GM21786 (cell line): ENCODE results near the gene ZFP64.
A peak's percentile ranks its signal among the peaks of the same experiment; 100 is the strongest.
"Not testable (repeated sequence)": the region's sequence is repeated elsewhere in the genome, so short reads cannot be mapped to it uniquely, and the experiment has no call there.

ENCODE experiments used
- ATAC-seq: cut with Tn5 transposase; IDR thresholded peaks from one replicate; pipeline ENCODE4 v1.9.1; 2021; ENCODE audit not compliant: unreplicated experiment

The ZFP64 gene

GRCh38 chr20:52191132-52191915, at the start of gene ZFP64:
Gene ZFP64, minus strand, starts transcription at chr20:52191779. Its CDS starts 143 bp downstream, at chr20:52191636.
- ATAC-seq, result peak; percentile 65

DNA sequence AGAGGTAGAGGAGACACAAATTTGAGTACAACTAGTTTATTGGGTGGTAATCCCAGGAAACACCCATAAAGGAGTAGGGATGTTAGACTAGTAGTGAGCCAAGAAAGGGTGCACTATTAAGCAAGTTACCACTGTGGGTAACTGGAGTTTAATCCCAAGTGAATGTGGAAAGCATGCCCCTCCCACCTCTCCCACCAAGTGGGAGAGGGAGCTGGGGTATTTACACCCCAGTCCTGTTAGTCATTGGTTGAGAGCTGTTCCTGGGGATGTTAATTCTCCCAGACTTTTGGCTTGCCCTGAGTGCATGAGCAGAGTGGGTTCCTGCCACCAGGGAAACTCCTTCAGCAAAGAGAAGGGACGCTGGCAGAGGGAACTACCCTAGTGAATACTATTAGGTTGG, 49.2 kb upstream of the ZFP64 start:
- no peak for ATAC-seq

DNA sequence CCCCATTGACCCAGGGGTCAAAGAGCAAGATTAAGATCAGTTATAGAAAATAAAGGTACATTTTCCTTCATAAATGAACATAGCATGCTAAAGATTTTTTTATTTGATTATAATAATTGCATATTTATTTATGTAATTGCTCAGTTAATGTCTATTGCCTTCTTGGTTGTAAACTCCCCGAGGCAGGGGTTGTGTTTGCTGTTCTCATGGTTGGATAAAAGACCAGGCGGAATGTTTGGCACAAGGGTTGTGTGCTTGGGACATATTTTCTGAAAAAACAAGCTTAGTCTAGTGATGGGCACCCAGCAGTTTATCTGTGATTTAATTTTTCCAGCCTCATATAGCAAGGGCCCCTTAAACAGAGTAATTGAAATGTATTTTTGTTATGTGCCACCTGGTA, 47.5 kb upstream of the ZFP64 start:
- no peak for ATAC-seq

GRCh38 chr20:52236292-52236691, 44.7 kb upstream of the ZFP64 start:
- no peak for ATAC-seq

DNA sequence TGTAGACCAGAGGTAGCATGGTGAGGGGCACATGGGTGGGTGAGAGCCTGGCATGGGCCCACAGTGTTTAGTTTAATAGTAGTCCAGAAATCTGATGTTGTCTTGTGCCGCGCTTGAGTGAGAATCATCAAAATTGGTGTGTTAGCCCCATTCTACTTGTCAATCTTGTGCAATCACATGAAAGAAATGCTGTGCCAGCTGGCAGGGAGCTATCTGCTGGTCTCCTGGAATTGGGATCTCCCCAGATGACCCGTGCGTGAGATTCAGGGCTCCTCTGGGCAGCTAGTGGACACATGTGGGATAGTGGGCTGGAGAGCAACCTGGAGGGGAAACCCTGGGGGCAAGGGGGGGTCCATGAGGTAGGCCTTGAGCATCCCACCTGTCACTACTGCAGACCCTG, 43.5 kb upstream of the ZFP64 start:
- no peak for ATAC-seq

- ATAC-seq, result no peak
These were observed 42.9 kb upstream of the ZFP64 start for GRCh38 chr20:52234302-52235045.

- ATAC-seq, result peak; percentile 45
These were observed 39.7 kb upstream of the ZFP64 start for GRCh38 chr20:52231230-52231746.

GRCh38 chr20:52230409-52230808, 38.8 kb upstream of the ZFP64 start:
- no peak for ATAC-seq

DNA sequence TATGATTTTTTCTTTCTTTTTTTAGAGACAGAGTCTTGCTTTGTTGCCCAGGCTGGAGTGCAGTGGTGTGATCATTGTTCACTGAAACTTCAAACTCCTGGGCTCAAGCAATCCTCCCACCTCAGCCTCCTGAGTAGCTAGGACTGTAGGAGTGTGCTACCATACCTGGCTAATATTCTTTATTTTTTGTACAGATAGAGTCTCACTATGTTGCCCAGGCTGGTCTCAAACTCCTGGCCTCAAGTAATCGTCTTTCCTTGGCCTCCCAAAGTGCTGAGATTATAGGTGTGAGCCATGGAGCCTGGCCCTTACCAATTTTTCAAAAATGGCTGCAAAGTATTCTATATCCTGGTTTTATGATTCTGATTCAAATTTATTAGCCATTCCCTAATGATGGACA, 37.8 kb upstream of the ZFP64 start:
- not testable (repeated sequence) for ATAC-seq

DNA sequence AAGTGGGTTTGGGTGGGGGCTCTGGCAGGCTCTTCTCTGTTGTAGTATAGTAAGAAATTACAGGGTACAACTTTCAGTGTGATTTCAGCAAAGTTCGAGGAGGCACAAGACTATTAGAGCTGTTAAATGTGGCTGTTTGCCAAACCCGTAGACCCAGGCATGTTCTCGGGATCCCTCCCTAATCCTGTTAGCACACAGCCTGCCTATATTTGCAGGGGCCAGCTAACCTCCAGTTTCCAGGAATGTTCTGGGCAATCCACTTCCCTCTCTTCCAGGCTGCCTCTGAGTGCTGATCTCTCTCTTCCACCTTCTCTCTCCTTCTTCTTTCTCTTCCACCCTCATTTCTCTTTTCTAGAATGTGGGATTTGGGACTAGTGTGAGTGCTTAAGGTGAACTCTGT, 34.8 kb upstream of the ZFP64 start:
- no peak for ATAC-seq

- no peak for ATAC-seq
These were observed 33.3 kb upstream of the ZFP64 start for GRCh38 chr20:52224920-52225319.

DNA sequence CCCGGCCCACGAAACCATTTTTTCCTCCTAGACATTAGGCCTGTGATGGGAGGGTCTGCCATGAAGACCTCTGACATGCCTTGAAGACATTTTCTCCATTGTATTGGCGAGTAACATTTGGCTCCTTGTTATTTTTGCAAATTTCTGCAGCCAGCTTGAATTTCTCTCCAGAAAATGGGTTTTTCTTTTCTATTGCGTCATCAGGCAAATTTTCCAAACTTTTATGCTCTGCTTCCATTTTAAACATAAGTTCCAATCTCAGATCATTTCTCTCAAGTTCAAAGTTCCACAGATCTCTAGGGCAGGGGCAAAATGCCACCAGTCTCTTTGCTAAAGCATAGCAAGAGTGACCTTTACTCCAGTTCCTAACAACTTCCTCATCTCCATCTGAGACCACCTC, 29.8 kb upstream of the ZFP64 start:
- ATAC-seq, result not testable (repeated sequence)

DNA sequence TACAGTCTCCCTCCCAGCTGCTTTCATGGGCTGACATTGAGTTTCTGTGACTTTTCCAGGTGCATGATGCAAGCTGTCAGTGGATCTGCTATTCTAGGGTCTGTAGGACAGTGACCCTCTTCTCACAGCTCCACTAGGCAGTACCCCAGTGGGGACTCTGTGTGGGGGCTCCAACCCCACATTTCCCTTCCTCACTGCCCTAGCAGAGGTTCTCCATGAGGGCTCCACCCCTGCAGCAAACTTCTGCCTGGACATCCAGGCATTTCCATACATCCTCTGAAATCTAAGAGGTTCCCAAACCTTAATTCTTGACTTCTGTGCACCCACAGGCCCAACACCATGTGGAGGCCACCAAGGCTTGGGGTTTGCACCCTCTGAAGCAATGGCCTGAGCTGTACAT, 29.3 kb upstream of the ZFP64 start:
- not testable (repeated sequence) for ATAC-seq

DNA sequence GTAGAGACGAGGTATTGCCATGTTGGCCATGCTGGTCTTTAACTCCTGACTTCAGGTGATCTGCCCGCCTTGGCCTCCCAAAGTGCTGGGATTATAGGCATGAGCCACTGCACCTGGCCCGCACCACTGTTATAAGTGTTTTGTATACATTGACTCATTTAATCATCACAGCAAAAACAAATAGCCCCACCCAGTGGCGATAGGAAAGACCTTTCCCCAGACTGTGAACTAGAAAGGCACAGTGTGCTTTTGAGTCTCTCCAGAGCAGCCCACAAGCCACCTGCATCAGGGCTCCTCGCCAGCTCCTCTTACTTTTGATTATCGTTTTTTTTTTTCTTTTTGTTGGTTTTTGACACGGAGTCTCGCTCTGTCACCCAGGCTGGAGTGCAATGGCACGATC, 27.9 kb upstream of the ZFP64 start:
- ATAC-seq, result no peak

DNA sequence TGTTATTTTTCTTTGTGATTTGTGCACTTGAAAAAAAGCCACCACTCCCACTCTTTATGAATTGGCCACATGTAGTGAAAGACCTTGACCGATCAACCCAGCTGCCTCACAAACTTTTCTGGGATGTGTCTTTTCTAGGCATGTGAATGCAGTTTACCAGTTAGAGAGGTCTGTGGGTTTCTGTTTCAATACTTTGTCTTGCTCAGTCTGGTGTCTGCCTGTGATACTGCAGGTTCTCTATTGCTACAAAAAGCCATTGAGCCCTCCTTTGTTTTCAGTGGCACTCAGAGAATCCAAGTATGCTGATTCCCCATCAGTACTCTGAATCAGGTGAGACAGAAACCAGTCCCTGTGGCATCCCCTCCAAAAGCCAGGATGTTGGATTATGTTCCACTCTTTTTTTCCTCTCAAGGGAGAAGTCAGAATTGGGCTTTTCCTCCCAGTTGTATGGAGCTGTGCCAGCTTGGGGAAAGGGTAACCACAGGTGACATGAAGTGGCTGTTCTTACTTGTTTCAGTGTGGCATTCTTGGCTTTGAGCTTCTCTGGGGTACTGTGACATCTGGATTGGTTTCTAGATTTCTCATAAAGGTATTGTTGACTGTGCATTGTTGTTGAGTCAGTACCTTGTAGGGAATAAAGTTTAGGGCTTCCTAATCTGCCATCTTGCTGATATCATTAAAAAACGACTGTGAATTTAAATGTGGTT, 26.3 kb upstream of the ZFP64 start:
- no peak for ATAC-seq

GRCh38 chr20:52213995-52214394, 22.4 kb upstream of the ZFP64 start:
- no peak for ATAC-seq

- no peak for ATAC-seq
These were observed 21.4 kb upstream of the ZFP64 start for GRCh38 chr20:52212943-52213342.

DNA sequence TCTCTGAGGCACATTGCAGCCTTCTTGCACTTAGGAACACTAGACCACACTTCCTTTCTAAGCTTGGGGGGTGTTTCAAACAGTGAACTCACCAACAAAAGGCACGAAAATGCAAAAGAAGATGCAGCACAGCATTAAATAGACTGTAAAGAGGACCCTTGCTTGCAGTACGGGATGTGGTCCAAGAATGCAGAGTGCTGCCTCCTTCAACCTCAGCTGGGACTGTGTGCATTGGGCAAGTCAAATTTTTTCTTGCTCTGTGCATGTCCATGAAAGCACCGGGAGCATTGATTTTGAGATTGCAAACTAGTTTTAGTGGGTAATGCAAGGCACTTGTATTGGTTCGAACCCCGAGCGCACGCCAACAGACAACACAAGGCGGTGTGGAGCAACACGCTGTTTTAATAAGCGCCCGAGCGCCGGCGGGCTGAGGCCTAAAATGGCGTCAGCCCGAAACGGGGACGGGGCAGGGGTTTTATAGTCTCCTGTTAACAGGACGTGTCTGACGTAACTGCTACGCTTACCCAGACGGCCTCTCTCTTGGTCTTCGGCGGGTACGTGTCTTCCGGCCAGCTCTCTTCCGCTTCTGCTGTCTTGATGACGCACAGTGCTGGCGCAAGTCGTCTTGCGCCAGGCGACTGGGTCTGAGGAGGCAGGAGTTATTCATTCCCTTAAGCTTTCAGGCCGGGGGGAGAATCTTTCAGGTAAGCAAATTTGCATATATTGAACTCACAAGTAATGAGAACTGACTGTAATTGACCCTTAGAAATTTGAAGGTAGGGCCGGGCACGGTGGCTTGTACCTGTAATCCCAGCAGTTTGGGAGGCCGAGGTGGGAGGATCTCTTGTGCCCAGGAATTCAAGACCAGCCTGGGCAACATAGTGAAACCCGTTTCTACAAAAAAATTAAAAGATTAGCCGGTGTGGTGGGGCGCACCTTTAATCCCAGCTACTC, 18.7 kb upstream of the ZFP64 start:
- ATAC-seq, result no peak

DNA sequence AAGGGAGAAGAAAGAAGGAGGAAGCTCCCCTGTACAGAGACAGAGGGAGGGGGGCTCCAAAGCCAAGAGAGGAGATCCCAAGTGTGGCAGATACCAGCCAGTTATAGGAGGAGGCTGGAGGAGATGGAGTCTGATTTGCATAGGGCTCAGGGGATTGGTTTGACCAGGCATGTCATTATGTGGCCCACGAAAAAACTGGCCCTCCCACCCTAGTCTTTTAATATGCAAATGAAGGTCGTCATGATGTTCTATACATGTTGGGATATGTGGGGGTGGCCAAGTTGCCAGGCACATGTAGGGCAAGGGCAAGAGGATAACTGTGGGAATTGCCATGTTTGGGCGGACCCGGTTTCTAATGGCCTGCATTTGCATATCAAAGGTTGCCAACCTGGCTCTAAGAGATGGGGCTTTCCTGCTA, 17.6 kb upstream of the ZFP64 start:
- no peak for ATAC-seq

- no peak for ATAC-seq
These were observed 15.6 kb upstream of the ZFP64 start for GRCh38 chr20:52207020-52207810.
